ENCODE results near the gene SLC43A2. TPM values are rescaled to one million over a fixed set of nuclear protein-coding genes. Genes with fewer than 3 reads are reported as not detected.

SLC43A2 gene
- total and polyA plus RNA-seq, 10 of the 15 experiments (the other 5 are each of a cell fraction or from before 2014, with no cell fraction given) = 0.03 to 14.0 (median 5.3) TPM

- DNase-seq (ENCODE audit: low read depth, low spot score) = no peak
- POLR2A ChIA-PET = interaction anchor here (1.8 kb wide), 1 partner anchor 13 kb away, joined by 3 read pairs; no protein-coding TSS in a partner anchor
- Histone ChIP-seq H3K9me3 (replicated peaks; ENCODE audit: control insufficient read depth, insufficient read depth, low read length) (no peaks in the 10 kb centered on the region), H3K4me1 (ENCODE audit: control insufficient read depth, insufficient read depth, low read length) (peaks cover 10% of the 10 kb centered on the region), H3K4me2 (ENCODE audit: control insufficient read depth, insufficient read depth) (no peak overlapping the region), H3K36me3 (ENCODE audit: control insufficient read depth in 2 of 2, insufficient read depth in 2 of 2, low read length in 1 of 2) (no peaks in the 10 kb centered on the region), H3K27ac (ENCODE audit: control insufficient read depth, insufficient read depth) (no peak overlapping the region), H3K9ac (ENCODE audit: control insufficient read depth, insufficient read depth, low read length) (no peak overlapping the region), H4K20me1 (ENCODE audit: control insufficient read depth, insufficient read depth) (no peaks in the 10 kb centered on the region), H2AFZ (ENCODE audit: control insufficient read depth, low read depth, low read length) (no peak overlapping the region), H3K27me3 (replicated peaks in 1 of 2; ENCODE audit: control insufficient read depth in 2 of 2, insufficient read depth in 2 of 2, low read length in 1 of 2) (no peaks in the 10 kb centered on the region), H3K4me3 (no peak overlapping the region), H3K79me2 (ENCODE audit: control insufficient read depth, insufficient read depth, low read length) (no peaks in the 10 kb centered on the region)
- intact Hi-C loops (cut with micrococcal nuclease; ENCODE audit: unreplicated experiment) (no loop called here), in situ Hi-C loops (cut with MboI) (no loop called here)
- no peak for ATAC-seq
- CTCF ChIA-PET = interaction anchor here (0.6 kb wide), 1 partner anchor 250 kb away, joined by 3 read pairs; no protein-coding TSS in a partner anchor
- no TSS peak for BruUV-seq (replicated peaks)
- WGBS (ENCODE audit: insufficient coverage, insufficient replicate concordance, low lambda C conversion rate, missing lambda C conversion rate) = 79% methylated on average over 16 of the region's 16 CpGs
- RAD21 ChIA-PET (ENCODE audit: unreplicated experiment) = no interaction called here
- FAIRE-seq = no peak
- SMC1A ChIA-PET (ENCODE audit: uncharacterized antibody, unreplicated experiment) = interaction anchor here (2.3 kb wide), 1 partner anchor 13 kb away, joined by 6 read pairs; no protein-coding TSS in a partner anchor
- TF ChIP-seq FOXK2 (IDR thresholded peaks at IDR 0.05) = no peak
- TF ChIP-seq TCF12 (IDR thresholded peaks at IDR 0.05; ENCODE audit: low read depth, low read length) = no peak
- TF ChIP-seq CHD4 (IDR thresholded peaks at IDR 0.05) = no peak
- no peak for TF ChIP-seq NR2C1 (IDR thresholded peaks at IDR 0.05)
- no peak for TF ChIP-seq CHD1 (IDR thresholded peaks at IDR 0.05; ENCODE audit: low read depth, low read length)
- TF ChIP-seq SMAD1 (IDR thresholded peaks at IDR 0.05; ENCODE audit: low read depth, partially characterized antibody) = no peak
- TF ChIP-seq SPI1 (IDR thresholded peaks at IDR 0.05; ENCODE audit: borderline replicate concordance, insufficient read depth, low read depth, low read length) = no peak
- no peak for TF ChIP-seq JUNB (IDR thresholded peaks at IDR 0.05)
- TF ChIP-seq KDM1A (IDR thresholded peaks at IDR 0.05; ENCODE audit: borderline replicate concordance) = no peak
- TF ChIP-seq NKRF (conservative IDR thresholded peaks at IDR 0.05) = no peak
- no peak for TF ChIP-seq ZBTB33 (IDR thresholded peaks at IDR 0.05)
- TF ChIP-seq SP1 (IDR thresholded peaks at IDR 0.05; ENCODE audit: low read depth, low read length) = no peak
- TF ChIP-seq JUND (IDR thresholded peaks at IDR 0.05; ENCODE audit: low read depth, low read length) = no peak
- no peak for TF ChIP-seq GATAD2B (conservative IDR thresholded peaks at IDR 0.05; ENCODE audit: low read depth)
- no peak for TF ChIP-seq SMAD5 (IDR thresholded peaks at IDR 0.05; ENCODE audit: low read depth)
- TF ChIP-seq HSF1 (IDR thresholded peaks at IDR 0.05; ENCODE audit: low read depth, low read length) = no peak
- TF ChIP-seq ZBTB11 (CRISPR knock-in tag; IDR thresholded peaks at IDR 0.05) = no peak
These were observed 16.2 kb downstream of the SLC43A2 start for GRCh38 chr17:1612400-1612799.

Measured in GM12878 (cell line).